Measurements from ENCODE around the gene ELL.
A peak's percentile ranks its signal among the peaks of the same experiment; 100 is the strongest.

ELL gene

GRCh38 chr19:18442941-18443340 lies 78.9 kb downstream of the ELL start:
- no peak for DNase-seq

GRCh38 chr19:18441804-18442788 lies 79.8 kb downstream of the ELL start:
- no peak for DNase-seq

- DNase-seq, result no peak
Observed at GRCh38 chr19:18440936-18441803, 80.7 kb downstream of the ELL start.

GRCh38 chr19:18440415-18440877 lies 81.4 kb downstream of the ELL start:
- DNase-seq, result no peak

- peak; percentile 33 for DNase-seq
Observed at GRCh38 chr19:18439910-18440237, 82.0 kb downstream of the ELL start.

GRCh38 chr19:18439025-18439909 lies 82.6 kb downstream of the ELL start:
- peak; percentile 44 for DNase-seq

GRCh38 chr19:18438331-18439024 lies 83.4 kb downstream of the ELL start:
- DNase-seq, result peak; percentile 65

- DNase-seq, result peak; percentile 79
Observed at GRCh38 chr19:18437491-18438330, 84.2 kb downstream of the ELL start, which contains the start of gene ISYNA1. Gene ISYNA1, minus strand, starts transcription at chr19:18438133. Its CDS starts 154 bp downstream, at chr19:18437979.

- peak; percentile 89 for DNase-seq
Observed at GRCh38 chr19:18436671-18437490, 85.0 kb downstream of the ELL start.

GRCh38 chr19:18435842-18436670 lies 85.8 kb downstream of the ELL start:
- DNase-seq, result peak; percentile 44

GRCh38 chr19:18435178-18435841 lies 86.6 kb downstream of the ELL start:
- DNase-seq, result peak; percentile 43

- peak; percentile 39 for DNase-seq
Observed at GRCh38 chr19:18434411-18435175, 87.3 kb downstream of the ELL start.

- peak; percentile 57 for DNase-seq
Observed at GRCh38 chr19:18433735-18434398, 88.0 kb downstream of the ELL start.

- DNase-seq, result peak; percentile 73
Observed at GRCh38 chr19:18433015-18433691, 88.7 kb downstream of the ELL start.

- peak; percentile 59 for DNase-seq
Observed at GRCh38 chr19:18432275-18433014, 89.4 kb downstream of the ELL start.
